GM08714 (cell line): ENCODE measurements around the gene MOB3A.
"Not testable (repeated sequence)": the region's sequence is repeated elsewhere in the genome, so short reads cannot be mapped to it uniquely, and the experiment has no call there.

Source experiments
- H3K4me3 ChIP-seq: fragments of 200-500 bp; sonication (Bioruptor generic); 2 replicates; pipeline ENCODE4 v1.5.1; 2014; ENCODE audit warnings: mild to moderate bottlenecking, low read length, inconsistent platforms
- ZNF274 ChIP-seq: IDR thresholded peaks from 2 replicates; pipeline ENCODE4 v1.6.1; 2012; ENCODE audit warnings: mild to moderate bottlenecking, low read depth, low read length

Gene MOB3A

GRCh38 chr19:2103045-2103707 is 7.0 kb upstream of the MOB3A start:
- H3K4me3 ChIP-seq: no peak overlapping the region
- no peak for TF ChIP-seq ZNF274

DNA sequence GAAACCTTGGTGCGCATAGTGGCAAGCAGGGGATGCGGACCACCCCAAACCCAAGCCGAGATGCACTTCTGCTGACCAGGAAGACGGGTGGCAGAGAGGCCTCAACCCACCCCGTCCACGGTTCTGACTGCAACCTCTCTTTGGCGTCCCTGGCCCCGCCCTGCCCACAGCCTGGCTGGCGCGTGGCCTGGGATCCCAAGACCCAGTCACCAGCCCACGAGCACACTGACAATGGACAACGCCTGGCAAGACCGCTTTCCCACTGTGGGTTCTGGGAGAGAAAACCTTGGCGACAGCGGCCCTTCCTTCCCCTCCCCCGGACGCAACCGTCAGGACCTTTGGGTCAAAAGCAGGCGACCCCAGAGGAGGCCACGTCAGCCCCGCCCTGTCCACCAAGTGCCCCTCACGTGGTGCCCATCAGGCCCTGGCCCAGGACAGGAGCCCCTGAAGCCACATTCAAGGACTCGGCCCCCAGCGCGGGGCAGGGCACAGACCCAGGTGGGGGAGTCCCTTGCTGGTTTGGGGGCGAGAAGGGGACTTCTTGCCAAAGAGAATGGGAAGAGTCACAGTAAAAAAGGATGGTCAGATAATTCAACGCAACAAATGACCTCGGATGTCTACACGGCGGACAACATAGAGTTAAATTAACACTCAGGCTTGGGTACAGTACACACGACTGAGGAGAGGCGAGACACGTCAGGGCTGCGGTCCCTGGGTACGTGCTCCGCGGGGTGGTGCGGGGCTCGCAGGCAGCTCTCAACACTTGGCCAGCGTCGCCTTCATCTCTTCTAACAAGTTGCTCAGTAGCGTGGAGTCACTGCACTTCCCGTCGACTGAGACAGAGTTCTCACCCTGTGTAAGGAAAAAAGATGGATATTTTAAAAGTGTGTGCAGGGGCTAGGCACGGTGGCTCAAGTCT is 5.5 kb upstream of the MOB3A start:
- TF ChIP-seq ZNF274: no peak
- no peak overlapping the region for H3K4me3 ChIP-seq

GRCh38 chr19:2100719-2101061 is 4.6 kb upstream of the MOB3A start:
- no peak for TF ChIP-seq ZNF274
- no peak overlapping the region for H3K4me3 ChIP-seq

DNA sequence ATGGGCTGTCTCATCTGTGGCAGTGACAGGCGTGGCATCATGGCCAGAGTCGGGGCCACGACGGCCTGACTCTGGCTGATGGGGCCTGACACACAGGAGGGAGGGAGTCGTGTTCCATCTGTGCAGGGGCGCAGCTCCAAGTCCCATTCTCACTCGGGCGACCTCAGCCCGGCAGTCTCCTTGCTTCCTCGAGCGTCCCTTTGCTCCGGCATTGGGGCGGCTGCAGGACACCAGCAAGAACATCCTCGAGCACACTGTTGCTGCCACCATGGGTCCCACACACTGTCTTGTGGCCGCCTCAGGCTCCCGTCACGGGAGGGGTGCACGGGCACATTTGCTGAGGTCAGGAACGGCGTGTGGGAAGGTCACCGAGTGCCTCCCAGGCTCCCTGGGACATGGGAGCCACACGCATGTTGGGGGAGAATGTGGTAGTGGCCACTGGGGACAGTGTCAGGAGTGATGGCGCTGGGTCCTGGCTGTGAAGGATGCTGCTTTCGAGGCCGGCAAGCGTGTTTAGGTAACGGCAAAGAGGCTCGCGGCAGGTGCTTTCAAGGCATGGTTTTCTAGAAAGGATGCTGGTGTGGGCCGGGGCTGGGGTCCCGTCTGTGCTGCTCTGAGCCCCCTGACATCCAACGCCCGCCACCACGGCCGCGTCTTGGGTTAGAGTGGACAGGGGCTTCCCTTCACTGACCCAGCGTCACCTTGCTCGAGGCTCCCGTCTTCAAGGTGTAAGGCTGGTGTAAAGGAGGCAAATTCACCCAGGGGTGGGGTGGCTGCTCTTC is 4.0 kb upstream of the MOB3A start:
- H3K4me3 ChIP-seq: no peak overlapping the region
- TF ChIP-seq ZNF274: no peak

GRCh38 chr19:2099054-2099501 is 3.0 kb upstream of the MOB3A start:
- no peak overlapping the region for H3K4me3 ChIP-seq
- TF ChIP-seq ZNF274: no peak

DNA sequence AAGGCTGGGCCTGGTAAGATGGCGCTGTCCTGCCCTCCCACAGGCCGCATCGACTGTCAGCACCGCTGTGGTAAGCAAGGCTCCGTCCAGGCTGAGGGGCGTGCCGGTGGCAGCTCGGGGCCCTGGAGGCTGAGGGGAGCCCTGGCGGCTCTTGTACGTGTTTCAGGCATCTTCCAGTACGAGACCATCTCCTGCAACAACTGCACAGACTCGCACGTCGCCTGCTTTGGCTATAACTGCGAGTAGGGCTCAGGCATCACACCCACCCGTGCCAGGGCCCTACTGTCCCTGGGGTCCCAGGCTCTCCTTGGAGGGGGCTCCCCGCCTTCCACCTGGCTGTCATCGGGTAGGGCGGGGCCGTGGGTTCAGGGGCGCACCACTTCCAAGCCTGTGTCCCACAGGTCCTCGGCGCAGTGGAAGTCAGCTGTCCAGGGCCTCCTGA is 1.8 kb upstream of the MOB3A start:
- H3K4me3 ChIP-seq: no peak overlapping the region
- no peak for TF ChIP-seq ZNF274

DNA sequence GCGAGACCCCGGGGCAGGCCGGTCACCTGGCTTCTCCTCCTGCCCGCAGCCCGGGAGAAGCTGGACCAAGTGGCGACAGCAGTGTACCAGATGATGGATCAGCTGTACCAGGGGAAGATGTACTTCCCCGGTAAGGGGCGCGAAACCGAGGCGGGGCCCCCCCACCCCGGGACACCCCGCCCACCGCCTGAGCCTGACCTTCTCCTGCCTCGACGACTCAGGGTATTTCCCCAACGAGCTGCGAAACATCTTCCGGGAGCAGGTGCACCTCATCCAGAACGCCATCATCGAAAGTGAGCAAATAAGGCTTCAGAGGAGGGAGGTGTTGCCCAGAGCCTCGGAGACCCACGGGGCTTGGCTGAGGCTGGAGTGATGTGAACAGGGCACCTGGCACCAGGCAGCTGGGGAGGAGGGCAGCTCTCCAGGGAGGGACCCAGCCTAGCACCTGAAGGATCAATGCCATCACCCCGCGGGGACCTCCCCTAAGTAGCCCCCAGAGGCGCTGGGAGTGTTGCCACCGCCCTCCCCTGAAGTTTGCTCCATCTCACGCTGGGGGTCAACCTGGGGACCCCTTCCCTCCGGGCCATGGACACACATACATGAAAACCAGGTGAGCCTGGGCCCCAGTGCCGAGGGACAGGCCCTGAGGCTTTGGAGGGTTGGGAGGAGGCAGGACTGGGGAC is 1.2 kb upstream of the MOB3A start:
- peak overlapping the region; percentile 63; the same call in 1 of the 2 replicates for H3K4me3 ChIP-seq
- no peak for TF ChIP-seq ZNF274

- peak within 1 kb of the TSS; percentile 78 for H3K4me3 ChIP-seq
- no peak for TF ChIP-seq ZNF274
These were observed 515 bp upstream of the MOB3A start, which contains the start of gene IZUMO4 for GRCh38 chr19:2096480-2097202. IZUMO4 (plus strand) TSS chr19:2096915; CDS start chr19:2096946, 31 bp downstream.

DNA sequence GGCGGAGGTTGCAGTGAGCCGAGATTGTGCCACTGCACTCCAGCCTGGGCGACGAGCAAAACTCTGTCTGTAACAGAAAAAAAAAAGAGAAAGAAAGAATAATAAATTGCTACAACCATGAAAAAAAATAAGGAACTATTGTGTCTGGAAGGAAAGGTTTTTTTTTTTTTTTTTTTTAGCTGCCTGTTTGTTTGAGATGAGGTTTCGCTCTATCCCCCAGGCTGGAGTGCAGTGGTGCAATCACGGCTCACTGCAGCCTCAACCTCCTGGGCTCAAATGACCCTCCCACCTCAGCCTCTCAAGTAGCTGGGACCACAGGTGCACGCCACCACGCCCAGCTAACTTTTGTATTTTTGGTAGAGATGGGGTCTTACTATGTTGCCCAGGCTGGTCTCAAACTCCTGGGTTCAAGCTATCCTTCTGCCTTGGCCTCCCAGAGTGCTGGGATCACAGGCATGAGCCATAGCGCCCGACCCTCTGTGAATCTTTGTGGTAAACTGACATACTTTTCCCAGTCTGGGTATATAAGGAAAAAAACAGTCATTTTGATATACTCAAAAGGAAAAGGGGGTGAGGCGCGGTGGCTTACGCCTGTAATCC is 4.1 kb downstream of the MOB3A start:
- peak overlapping the region; percentile 78; the same call in 1 of the 2 replicates for H3K4me3 ChIP-seq

GRCh38 chr19:2089727-2090053 is 6.4 kb downstream of the MOB3A start:
- peak overlapping the region; percentile 1; the same call in 1 of the 2 replicates for H3K4me3 ChIP-seq
- no peak for TF ChIP-seq ZNF274

DNA sequence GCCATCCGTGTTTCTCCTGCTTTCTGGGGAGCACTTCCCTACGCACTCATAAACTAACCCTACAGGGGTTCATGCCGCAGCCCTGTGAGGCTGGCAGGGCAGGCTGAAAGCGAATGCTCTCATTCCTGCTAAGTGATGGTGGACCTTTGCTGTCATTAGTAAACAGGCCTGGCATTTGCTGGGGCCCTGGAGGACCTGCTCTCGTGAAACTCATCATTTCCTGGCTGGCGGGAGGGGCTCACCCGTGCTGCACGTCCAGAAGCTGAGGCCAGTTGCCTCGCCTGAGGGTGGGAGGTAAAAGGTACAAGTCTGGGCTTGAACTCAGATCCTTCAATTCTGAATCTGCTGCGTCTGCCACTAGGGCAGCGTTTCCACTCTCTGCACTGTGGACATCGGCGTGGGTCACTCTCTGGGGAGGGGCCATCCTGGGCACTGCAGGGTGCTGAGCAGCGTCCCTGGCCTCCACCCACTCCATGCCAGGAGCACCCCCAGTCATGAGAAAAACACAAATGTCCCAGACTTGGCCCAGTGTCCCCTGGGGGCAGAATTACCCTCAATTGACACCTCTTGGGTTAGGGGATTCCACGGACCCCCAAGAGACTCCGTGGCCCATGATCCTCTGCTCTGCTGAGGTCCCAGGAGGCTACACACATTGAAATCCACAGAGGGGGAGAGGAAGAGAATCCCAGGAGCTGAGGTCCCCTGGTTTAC is 7.0 kb downstream of the MOB3A start:
- no peak for TF ChIP-seq ZNF274
- H3K4me3 ChIP-seq: no peak overlapping the region; the same call in 1 of the 2 replicates

DNA sequence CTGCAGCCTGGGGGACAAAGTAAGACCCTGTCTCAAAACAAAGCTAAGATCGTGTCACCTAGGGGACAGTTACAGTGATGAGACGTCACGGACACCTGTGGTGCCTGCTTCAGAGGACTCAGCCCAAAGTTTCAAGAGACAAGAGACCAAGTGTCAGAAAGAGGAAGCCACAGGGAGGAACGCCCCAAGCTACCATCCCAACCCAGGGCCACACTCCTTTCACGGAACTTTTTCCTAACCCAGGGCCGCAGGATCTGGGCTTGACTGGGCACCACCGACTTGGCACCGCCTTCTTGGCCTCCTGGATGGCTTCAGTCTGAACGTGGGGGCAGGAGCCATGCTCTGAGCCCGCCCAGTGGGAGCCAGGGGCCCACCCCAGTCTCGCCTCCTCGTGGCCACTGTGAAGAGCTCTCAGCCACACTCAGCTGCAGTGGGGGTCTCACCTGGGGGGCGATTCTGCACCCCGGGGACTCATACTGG is 8.5 kb downstream of the MOB3A start:
- TF ChIP-seq ZNF274: no peak
- H3K4me3 ChIP-seq: no peak overlapping the region; the same call in 1 of the 2 replicates

GRCh38 chr19:2086695-2087620 is 9.2 kb downstream of the MOB3A start:
- H3K4me3 ChIP-seq: not testable (repeated sequence)
